ENCODE data around the gene FADS6.

Gene FADS6

DNA sequence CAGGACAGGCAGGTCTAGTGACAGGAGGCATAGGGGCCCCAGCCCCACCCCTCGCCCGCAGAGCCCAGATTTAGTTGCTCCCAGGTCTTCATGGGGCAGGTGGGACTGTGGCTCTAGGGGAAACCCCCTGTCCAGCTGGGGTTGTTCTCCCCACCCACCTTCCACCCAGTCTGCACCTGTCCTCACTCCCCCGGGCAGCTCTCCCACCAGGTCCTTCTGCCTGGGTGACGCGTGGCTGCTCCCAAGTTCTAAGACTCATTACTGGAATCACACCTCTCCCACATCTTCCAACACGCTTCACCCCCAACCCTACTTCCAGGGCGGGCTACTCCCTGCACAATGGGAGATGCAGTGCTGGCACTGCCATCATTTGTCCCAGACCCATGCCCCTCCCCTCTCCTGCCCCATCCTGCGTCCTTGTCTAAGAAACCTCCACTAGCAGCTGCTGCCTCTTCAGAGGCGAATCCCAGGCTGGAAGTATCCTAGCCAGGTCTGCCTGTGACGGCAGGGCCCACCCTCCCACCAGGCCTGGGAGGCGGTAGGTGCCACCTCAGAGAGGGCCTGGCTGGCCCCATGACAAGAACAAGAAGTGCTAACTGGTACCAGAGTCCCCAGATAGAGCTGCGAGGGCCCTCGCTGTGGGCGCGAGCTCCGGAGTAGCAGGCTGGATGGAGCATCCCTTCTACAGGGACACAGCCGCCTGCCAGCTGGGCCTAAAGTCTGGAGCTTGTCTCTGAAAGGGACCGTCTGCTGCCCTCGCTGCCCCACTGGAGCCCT, 56.6 kb downstream of the FADS6 start:
- TF ChIP-seq, protein P1, sequence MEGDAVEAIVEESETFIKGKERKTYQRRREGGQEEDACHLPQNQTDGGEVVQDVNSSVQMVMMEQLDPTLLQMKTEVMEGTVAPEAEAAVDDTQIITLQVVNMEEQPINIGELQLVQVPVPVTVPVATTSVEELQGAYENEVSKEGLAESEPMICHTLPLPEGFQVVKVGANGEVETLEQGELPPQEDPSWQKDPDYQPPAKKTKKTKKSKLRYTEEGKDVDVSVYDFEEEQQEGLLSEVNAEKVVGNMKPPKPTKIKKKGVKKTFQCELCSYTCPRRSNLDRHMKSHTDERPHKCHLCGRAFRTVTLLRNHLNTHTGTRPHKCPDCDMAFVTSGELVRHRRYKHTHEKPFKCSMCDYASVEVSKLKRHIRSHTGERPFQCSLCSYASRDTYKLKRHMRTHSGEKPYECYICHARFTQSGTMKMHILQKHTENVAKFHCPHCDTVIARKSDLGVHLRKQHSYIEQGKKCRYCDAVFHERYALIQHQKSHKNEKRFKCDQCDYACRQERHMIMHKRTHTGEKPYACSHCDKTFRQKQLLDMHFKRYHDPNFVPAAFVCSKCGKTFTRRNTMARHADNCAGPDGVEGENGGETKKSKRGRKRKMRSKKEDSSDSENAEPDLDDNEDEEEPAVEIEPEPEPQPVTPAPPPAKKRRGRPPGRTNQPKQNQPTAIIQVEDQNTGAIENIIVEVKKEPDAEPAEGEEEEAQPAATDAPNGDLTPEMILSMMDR (IDR thresholded peaks at IDR 0.05) = no peak
- no peaks in the 10 kb centered on the region for H3K4me1 ChIP-seq
- H3K4me2 ChIP-seq (ENCODE audit: low read length) = no peak overlapping the region
- no peaks in the 10 kb centered on the region for H3K9me3 ChIP-seq (ENCODE audit: control insufficient read depth, low read length)
- H3K9ac ChIP-seq = no peak overlapping the region
- H3K79me2 ChIP-seq = no peaks in the 10 kb centered on the region
- H3K27me3 ChIP-seq (ENCODE audit: control insufficient read depth, insufficient read depth, low read length) = no peaks in the 10 kb centered on the region
- no peaks in the 10 kb centered on the region for H3K36me3 ChIP-seq (ENCODE audit: control insufficient read depth, insufficient read depth, low read length)
- H3K4me3 ChIP-seq (ENCODE audit: low read depth, low read length) = no peak overlapping the region
- H3K27ac ChIP-seq = no peak overlapping the region
- no peak overlapping the region for H2AFZ ChIP-seq

DNA sequence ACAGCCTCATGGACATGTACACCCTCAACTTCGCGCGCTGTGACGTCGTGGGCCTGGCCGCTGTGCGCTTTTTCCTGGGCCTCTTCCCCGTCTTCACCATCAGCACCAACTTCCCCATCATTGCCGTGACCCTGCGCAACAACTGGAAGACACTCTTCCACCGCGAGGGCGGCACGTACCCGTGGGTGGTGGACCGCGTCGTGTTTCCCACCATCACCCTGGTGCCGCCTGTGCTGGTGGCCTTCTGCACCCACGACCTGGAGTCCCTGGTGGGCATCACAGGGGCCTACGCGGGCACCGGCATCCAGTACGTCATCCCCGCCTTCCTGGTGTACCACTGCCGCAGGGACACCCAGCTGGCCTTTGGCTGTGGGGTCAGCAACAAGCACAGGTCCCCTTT, 57.2 kb downstream of the FADS6 start:
- Histone ChIP-seq H3K4me3 (ENCODE audit: low read depth, low read length) (no peak overlapping the region), H3K36me3 (ENCODE audit: control insufficient read depth, insufficient read depth, low read length) (no peaks in the 10 kb centered on the region), H2AFZ (no peak overlapping the region), H3K4me2 (ENCODE audit: low read length) (no peak overlapping the region), H3K9ac (no peak overlapping the region), H3K9me3 (ENCODE audit: control insufficient read depth, low read length) (no peaks in the 10 kb centered on the region), H3K27ac (no peak overlapping the region), H3K4me1 (no peaks in the 10 kb centered on the region), H3K79me2 (no peaks in the 10 kb centered on the region), H3K27me3 (ENCODE audit: control insufficient read depth, insufficient read depth, low read length) (no peaks in the 10 kb centered on the region)
- TF ChIP-seq, protein P1 (IDR thresholded peaks at IDR 0.05) = no peak

DNA sequence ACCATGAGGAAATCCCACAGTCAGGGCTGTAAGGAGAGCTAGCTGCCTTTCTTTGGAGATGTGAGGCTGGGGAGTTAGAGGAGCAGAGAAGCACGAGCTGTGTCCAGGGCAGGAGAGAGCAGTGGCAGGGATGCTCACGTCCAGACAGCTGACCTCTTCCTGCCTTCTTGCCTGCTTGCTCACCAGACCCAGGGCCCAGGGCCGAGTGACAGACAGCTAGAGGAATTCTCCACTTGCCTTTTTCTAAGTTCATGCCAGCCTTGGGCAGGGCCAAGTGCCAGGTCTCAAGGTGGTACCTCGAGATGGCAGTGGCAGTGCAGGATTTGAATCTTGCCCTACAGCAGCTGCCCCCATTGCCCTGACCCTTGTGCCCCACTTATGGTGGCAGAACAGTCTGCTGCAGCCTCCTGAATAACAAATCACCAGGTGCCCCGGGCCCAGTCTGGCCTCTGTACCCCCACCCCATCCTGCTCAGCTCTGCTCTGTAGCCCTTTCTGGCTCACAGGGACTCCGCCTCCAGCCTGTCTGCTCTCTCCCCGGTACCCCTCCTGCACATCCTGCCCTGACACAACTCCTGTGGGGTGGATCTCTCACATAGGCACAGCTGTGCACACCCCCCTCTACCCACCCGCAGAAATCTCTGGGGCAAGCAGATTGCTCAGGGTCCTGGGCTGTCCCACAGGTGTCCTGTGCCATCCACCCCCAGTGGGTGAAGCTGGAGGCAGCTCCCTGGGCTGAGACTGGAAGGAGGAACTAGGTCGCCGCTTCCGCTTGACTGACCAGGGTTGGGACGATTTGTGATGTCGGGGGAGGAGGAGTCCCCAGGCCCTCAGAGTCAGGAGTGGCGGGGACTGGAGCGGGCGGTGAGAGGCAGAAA, 59.7 kb downstream of the FADS6 start:
- Histone ChIP-seq H3K27me3 (ENCODE audit: control insufficient read depth, insufficient read depth, low read length) (no peaks in the 10 kb centered on the region), H3K27ac (no peak overlapping the region), H3K36me3 (ENCODE audit: control insufficient read depth, insufficient read depth, low read length) (no peaks in the 10 kb centered on the region), H3K4me1 (no peaks in the 10 kb centered on the region), H2AFZ (no peak overlapping the region), H3K4me3 (ENCODE audit: low read depth, low read length) (no peak overlapping the region), H3K9me3 (ENCODE audit: control insufficient read depth, low read length) (no peaks in the 10 kb centered on the region), H3K9ac (no peak overlapping the region), H3K4me2 (ENCODE audit: low read length) (no peak overlapping the region), H3K79me2 (no peaks in the 10 kb centered on the region)
- TF ChIP-seq, protein P1 (IDR thresholded peaks at IDR 0.05) = no peak

DNA sequence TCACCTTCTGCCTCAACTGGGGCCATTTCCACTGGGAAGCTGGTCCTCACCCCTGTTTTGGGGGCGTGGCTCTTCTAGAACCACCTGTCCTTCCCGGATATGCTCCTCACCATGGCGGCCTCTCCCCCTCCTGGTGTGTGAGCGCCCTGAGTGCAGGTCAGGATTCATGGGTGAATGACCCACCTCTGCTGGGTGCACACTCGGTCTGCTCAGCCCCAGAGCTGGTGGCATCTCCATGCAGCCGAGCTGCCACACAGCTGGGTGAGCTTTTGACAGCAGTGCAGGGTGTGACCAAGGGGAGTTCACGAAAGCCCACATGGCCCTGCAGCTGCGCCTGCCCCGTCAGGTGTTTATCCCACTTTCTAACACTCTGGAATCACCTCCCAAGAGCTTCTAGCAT, 61.0 kb downstream of the FADS6 start:
- Histone ChIP-seq H3K4me2 (ENCODE audit: low read length) (no peak overlapping the region), H3K27me3 (ENCODE audit: control insufficient read depth, insufficient read depth, low read length) (no peaks in the 10 kb centered on the region), H3K79me2 (no peaks in the 10 kb centered on the region), H3K4me3 (ENCODE audit: low read depth, low read length) (no peak overlapping the region), H2AFZ (no peak overlapping the region), H3K27ac (no peak overlapping the region), H3K9ac (no peak overlapping the region), H3K9me3 (ENCODE audit: control insufficient read depth, low read length) (no peaks in the 10 kb centered on the region), H3K4me1 (no peaks in the 10 kb centered on the region), H3K36me3 (ENCODE audit: control insufficient read depth, insufficient read depth, low read length) (no peaks in the 10 kb centered on the region)
- TF ChIP-seq, protein P1 (IDR thresholded peaks at IDR 0.05) = no peak
